Measurements from ENCODE around the gene NUDT3.
"Not testable (repeated sequence)": the region's sequence is repeated elsewhere in the genome, so short reads cannot be mapped to it uniquely, and the experiment has no call there.

Gene NUDT3

DNA sequence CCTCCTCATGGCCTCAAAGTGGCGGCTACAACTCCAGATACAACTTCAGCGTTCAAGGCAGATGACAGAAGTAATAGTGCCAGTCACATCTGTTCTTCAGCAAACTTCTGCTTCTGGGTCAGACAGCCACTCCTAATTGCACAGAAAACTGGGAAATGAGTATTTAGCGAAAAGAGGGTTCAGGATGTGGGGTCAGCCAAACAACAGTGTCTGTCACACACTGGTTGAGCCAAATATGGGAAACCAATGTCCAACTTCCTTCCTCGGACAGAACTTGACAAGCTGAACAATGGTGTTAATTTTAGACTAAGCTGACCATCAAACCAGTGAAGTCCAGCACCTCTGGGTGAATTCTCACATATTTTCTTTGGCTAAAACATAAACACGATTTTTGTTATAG is 22.1 kb downstream of the NUDT3 start:
- DNase-seq, result no peak
- H3K27me3 ChIP-seq (replicated peaks; ENCODE audit: insufficient read depth, low read length), result no peaks in the 10 kb centered on the region
- no peak overlapping the region for H3K9ac ChIP-seq (ENCODE audit: low read length)
- H3K36me3 ChIP-seq (replicated peaks; ENCODE audit: insufficient read depth, low read length), result no peaks in the 10 kb centered on the region
- no peaks in the 10 kb centered on the region for H3K4me1 ChIP-seq (ENCODE audit: low read length)
- TF ChIP-seq EZH2phosphoT487 (IDR thresholded peaks at IDR 0.05; ENCODE audit: low read length), result no peak
- TF ChIP-seq, protein P1, sequence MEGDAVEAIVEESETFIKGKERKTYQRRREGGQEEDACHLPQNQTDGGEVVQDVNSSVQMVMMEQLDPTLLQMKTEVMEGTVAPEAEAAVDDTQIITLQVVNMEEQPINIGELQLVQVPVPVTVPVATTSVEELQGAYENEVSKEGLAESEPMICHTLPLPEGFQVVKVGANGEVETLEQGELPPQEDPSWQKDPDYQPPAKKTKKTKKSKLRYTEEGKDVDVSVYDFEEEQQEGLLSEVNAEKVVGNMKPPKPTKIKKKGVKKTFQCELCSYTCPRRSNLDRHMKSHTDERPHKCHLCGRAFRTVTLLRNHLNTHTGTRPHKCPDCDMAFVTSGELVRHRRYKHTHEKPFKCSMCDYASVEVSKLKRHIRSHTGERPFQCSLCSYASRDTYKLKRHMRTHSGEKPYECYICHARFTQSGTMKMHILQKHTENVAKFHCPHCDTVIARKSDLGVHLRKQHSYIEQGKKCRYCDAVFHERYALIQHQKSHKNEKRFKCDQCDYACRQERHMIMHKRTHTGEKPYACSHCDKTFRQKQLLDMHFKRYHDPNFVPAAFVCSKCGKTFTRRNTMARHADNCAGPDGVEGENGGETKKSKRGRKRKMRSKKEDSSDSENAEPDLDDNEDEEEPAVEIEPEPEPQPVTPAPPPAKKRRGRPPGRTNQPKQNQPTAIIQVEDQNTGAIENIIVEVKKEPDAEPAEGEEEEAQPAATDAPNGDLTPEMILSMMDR (IDR thresholded peaks at IDR 0.05; ENCODE audit: low read length), result no peak
- TF ChIP-seq EZH2 (optimal IDR thresholded peaks at IDR 0.05; ENCODE audit: low read depth, low read length), result no peak
- no peaks in the 10 kb centered on the region for H3K9me3 ChIP-seq (replicated peaks; ENCODE audit: insufficient read depth, low read length)
- no peaks in the 10 kb centered on the region for H3K9me2 ChIP-seq (replicated peaks; ENCODE audit: insufficient read depth, low read length)
- H3K79me2 ChIP-seq (ENCODE audit: low read length), result peaks cover 85% of the 10 kb centered on the region
- no peak overlapping the region for H3K4me3 ChIP-seq (ENCODE audit: low read length)
- no peaks in the 10 kb centered on the region; the same call in 1 of the 2 replicates for H3F3A ChIP-seq (ENCODE audit: insufficient read depth, low read length)
- no peak overlapping the region for H3K4me2 ChIP-seq (ENCODE audit: low read depth, low read length)
- H2AFZ ChIP-seq (ENCODE audit: low read length), result no peak overlapping the region
- peaks cover 3% of the 10 kb centered on the region for H4K20me1 ChIP-seq (ENCODE audit: insufficient read depth, low read length)
- no peak overlapping the region for H3K27ac ChIP-seq (ENCODE audit: low read length)

DNA sequence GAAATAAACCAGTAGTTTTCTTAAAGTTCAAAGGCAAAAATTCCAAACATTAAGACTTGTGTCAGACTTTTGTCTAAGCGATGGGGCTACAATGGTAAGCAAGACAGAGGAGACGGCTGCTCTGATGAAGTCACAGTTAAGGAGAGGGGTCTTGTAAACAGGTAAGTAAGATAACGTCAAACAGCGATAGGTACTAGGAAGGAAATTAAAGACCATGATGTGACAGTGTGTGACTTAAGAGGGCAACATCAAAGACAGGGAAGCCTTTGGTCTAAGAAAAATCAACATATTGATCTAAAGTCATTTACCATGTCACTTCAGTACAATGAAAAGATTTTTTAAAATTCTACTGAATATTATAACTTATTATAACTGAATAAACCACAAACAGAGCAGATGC is 23.1 kb downstream of the NUDT3 start:
- H3K79me2 ChIP-seq (ENCODE audit: low read length), result peaks cover 80% of the 10 kb centered on the region
- no peaks in the 10 kb centered on the region for H3K9me3 ChIP-seq (replicated peaks; ENCODE audit: insufficient read depth, low read length)
- H3K4me3 ChIP-seq (ENCODE audit: low read length), result no peak overlapping the region
- no peak overlapping the region for H3K27ac ChIP-seq (ENCODE audit: low read length)
- TF ChIP-seq EZH2phosphoT487 (IDR thresholded peaks at IDR 0.05; ENCODE audit: low read length), result no peak
- TF ChIP-seq EZH2 (optimal IDR thresholded peaks at IDR 0.05; ENCODE audit: low read depth, low read length), result no peak
- TF ChIP-seq, protein P1 (IDR thresholded peaks at IDR 0.05; ENCODE audit: low read length), result no peak
- no peaks in the 10 kb centered on the region for H3K4me1 ChIP-seq (ENCODE audit: low read length)
- no peak overlapping the region for H3K9ac ChIP-seq (ENCODE audit: low read length)
- H3K27me3 ChIP-seq (replicated peaks; ENCODE audit: insufficient read depth, low read length), result no peaks in the 10 kb centered on the region
- no peaks in the 10 kb centered on the region for H3K9me2 ChIP-seq (replicated peaks; ENCODE audit: insufficient read depth, low read length)
- no peaks in the 10 kb centered on the region; the same call in 1 of the 2 replicates for H3F3A ChIP-seq (ENCODE audit: insufficient read depth, low read length)
- no peak for DNase-seq
- H4K20me1 ChIP-seq (ENCODE audit: insufficient read depth, low read length), result peaks cover under 1% of the 10 kb centered on the region
- no peak overlapping the region for H3K4me2 ChIP-seq (ENCODE audit: low read depth, low read length)
- no peaks in the 10 kb centered on the region for H3K36me3 ChIP-seq (replicated peaks; ENCODE audit: insufficient read depth, low read length)
- H2AFZ ChIP-seq (ENCODE audit: low read length), result no peak overlapping the region

GRCh38 chr6:34366639-34366921 is 25.9 kb downstream of the NUDT3 start:
- H3K9me2 ChIP-seq (replicated peaks; ENCODE audit: insufficient read depth, low read length), result no peaks in the 10 kb centered on the region
- peaks cover 4% of the 10 kb centered on the region; the same call in 1 of the 2 replicates for H3K4me1 ChIP-seq (ENCODE audit: low read length)
- no peak overlapping the region for H3K4me2 ChIP-seq (ENCODE audit: low read depth, low read length)
- H3K36me3 ChIP-seq (replicated peaks; ENCODE audit: insufficient read depth, low read length), result no peaks in the 10 kb centered on the region
- peaks cover 88% of the 10 kb centered on the region for H3K79me2 ChIP-seq (ENCODE audit: low read length)
- no peak overlapping the region for H2AFZ ChIP-seq (ENCODE audit: low read length)
- peaks cover 5% of the 10 kb centered on the region; the same call in 1 of the 2 replicates for H4K20me1 ChIP-seq (ENCODE audit: insufficient read depth, low read length)
- TF ChIP-seq, protein P1 (IDR thresholded peaks at IDR 0.05; ENCODE audit: low read length), result no peak
- no peak for TF ChIP-seq EZH2 (optimal IDR thresholded peaks at IDR 0.05; ENCODE audit: low read depth, low read length)
- TF ChIP-seq EZH2phosphoT487 (IDR thresholded peaks at IDR 0.05; ENCODE audit: low read length), result no peak
- no peak overlapping the region for H3K4me3 ChIP-seq (ENCODE audit: low read length)
- no peak overlapping the region for H3K27ac ChIP-seq (ENCODE audit: low read length)
- DNase-seq, result no peak
- H3F3A ChIP-seq (ENCODE audit: insufficient read depth, low read length), result peaks cover 3% of the 10 kb centered on the region
- no peaks in the 10 kb centered on the region for H3K27me3 ChIP-seq (replicated peaks; ENCODE audit: insufficient read depth, low read length)
- H3K9ac ChIP-seq (ENCODE audit: low read length), result no peak overlapping the region
- H3K9me3 ChIP-seq (replicated peaks; ENCODE audit: insufficient read depth, low read length), result no peaks in the 10 kb centered on the region

- H2AFZ ChIP-seq (ENCODE audit: low read length); H3K9ac ChIP-seq (ENCODE audit: low read length); H3K36me3 ChIP-seq (replicated peaks; ENCODE audit: insufficient read depth, low read length); H3K9me3 ChIP-seq (replicated peaks; ENCODE audit: insufficient read depth, low read length); H3K4me3 ChIP-seq (ENCODE audit: low read length); H3F3A ChIP-seq (ENCODE audit: insufficient read depth, low read length); H3K27ac ChIP-seq (ENCODE audit: low read length); H3K27me3 ChIP-seq (replicated peaks; ENCODE audit: insufficient read depth, low read length); H3K4me1 ChIP-seq (ENCODE audit: low read length); H3K9me2 ChIP-seq (replicated peaks; ENCODE audit: insufficient read depth, low read length); DNase-seq; H4K20me1 ChIP-seq (ENCODE audit: insufficient read depth, low read length); H3K4me2 ChIP-seq (ENCODE audit: low read depth, low read length): not testable (repeated sequence)
- peaks cover 89% of the 10 kb centered on the region for H3K79me2 ChIP-seq (ENCODE audit: low read length)
These were observed 26.5 kb downstream of the NUDT3 start for GRCh38 chr6:34365781-34366638.

DNA sequence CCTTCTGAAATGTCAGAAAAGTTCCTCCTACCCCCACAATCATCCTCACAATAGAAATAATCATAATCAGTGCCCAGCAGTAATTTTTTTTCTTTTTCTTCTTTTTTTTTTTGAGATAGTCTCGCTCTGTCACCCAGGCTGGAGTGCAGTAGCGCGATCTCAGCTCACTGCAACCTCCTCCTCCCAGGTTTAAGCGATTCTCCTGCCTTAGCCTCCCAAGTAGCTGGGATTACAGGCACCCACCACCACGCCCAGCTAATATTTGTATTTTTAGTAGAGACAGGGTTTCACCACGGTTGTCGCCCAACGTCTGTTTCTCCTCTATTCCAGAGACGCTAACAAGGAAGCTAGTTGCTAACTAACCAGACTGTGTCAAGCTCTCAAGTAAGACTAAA is 28.8 kb downstream of the NUDT3 start:
- H3K79me2 ChIP-seq (ENCODE audit: low read length), result peaks cover 88% of the 10 kb centered on the region
- not testable (repeated sequence) for H3K4me3 ChIP-seq (ENCODE audit: low read length); H3K4me2 ChIP-seq (ENCODE audit: low read depth, low read length); DNase-seq; H2AFZ ChIP-seq (ENCODE audit: low read length); H4K20me1 ChIP-seq (ENCODE audit: insufficient read depth, low read length); H3F3A ChIP-seq (ENCODE audit: insufficient read depth, low read length); H3K9me3 ChIP-seq (replicated peaks; ENCODE audit: insufficient read depth, low read length); H3K4me1 ChIP-seq (ENCODE audit: low read length); H3K27ac ChIP-seq (ENCODE audit: low read length); H3K27me3 ChIP-seq (replicated peaks; ENCODE audit: insufficient read depth, low read length); H3K9ac ChIP-seq (ENCODE audit: low read length); H3K36me3 ChIP-seq (replicated peaks; ENCODE audit: insufficient read depth, low read length); H3K9me2 ChIP-seq (replicated peaks; ENCODE audit: insufficient read depth, low read length)
